GM11168 (cell line): ENCODE measurements around the gene ITGA3.

Experiments
- in situ Hi-C: fragments of 300-500 bp; cut with MboI; formaldehyde crosslinking; loops from one replicate; pipeline ENCODE4 v1.12.0; 2022; ENCODE audit warnings: low sequenced_read_pairs; ENCODE audit not compliant: unreplicated experiment

Gene ITGA3

GRCh38 chr17:50118076-50118827 lies 62.3 kb downstream of the ITGA3 start:
- in situ Hi-C loops: no loop called here

GRCh38 chr17:50118828-50119218 lies 62.9 kb downstream of the ITGA3 start:
- in situ Hi-C loops: no loop called here

- in situ Hi-C loops: no loop called here
Measured at GRCh38 chr17:50120475-50121253, 64.8 kb downstream of the ITGA3 start.

- in situ Hi-C loops: no loop called here
Measured at GRCh38 chr17:50122945-50123344, 67.0 kb downstream of the ITGA3 start.

- in situ Hi-C loops: no loop called here
Measured at GRCh38 chr17:50123649-50124349, 67.9 kb downstream of the ITGA3 start.

GRCh38 chr17:50125420-50125997 lies 69.6 kb downstream of the ITGA3 start:
- in situ Hi-C loops: no loop called here

GRCh38 chr17:50127697-50128361 lies 71.9 kb downstream of the ITGA3 start:
- in situ Hi-C loops: no loop called here

- in situ Hi-C loops: no loop called here
Measured at GRCh38 chr17:50128441-50129352, 72.8 kb downstream of the ITGA3 start.

GRCh38 chr17:50129353-50129727 lies 73.4 kb downstream of the ITGA3 start:
- in situ Hi-C loops: no loop called here

GRCh38 chr17:50129728-50130558 lies 74.0 kb downstream of the ITGA3 start, which contains the start of gene SAMD14:
TSS of gene SAMD14 (minus strand) at chr17:50130160. CDS start at chr17:50124959, 5,201 bp downstream.
- in situ Hi-C loops: no loop called here

- in situ Hi-C loops: no loop called here
Measured at GRCh38 chr17:50130559-50131305, 74.8 kb downstream of the ITGA3 start.

- in situ Hi-C loops: no loop called here
Measured at GRCh38 chr17:50132104-50132794, 76.3 kb downstream of the ITGA3 start.

- in situ Hi-C loops: no loop called here
Measured at GRCh38 chr17:50133028-50133768, 77.3 kb downstream of the ITGA3 start.

GRCh38 chr17:50133769-50134099 lies 77.8 kb downstream of the ITGA3 start:
- in situ Hi-C loops: no loop called here

- in situ Hi-C loops: no loop called here
Measured at GRCh38 chr17:50134206-50135110, 78.5 kb downstream of the ITGA3 start.
